ENCODE measurements around the gene MADD. TPM values are rescaled to one million over a fixed set of nuclear protein-coding genes. Genes with fewer than 3 reads are reported as not detected.
A peak's percentile ranks its signal among the peaks of the same experiment; 100 is the strongest.

Gene MADD
- total RNA-seq, 5 donors from 2014 or later (not counting 1 experiment from before 2014, with no cell fraction given), result 116 to 189 (median 124) TPM

DNA sequence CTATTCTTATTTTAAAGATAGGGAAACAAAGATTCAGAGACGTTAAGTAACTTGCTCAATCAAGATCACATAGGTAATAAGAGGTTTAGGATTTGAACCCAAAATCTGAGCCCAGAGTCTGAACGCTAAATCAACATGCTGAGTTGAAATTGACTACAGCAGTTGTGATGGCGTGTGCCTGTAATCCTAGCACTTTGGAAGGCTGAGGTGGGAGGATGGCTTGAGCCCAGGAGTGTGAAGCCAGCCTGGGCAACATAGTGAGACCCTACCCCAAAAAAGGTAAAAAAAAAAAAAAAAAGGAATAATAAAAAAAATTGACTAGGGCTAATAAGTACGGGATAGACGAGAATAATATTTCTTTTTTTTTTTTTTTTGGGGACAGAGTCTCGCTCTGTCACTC is 13.6 kb upstream of the MADD start:
- Histone ChIP-seq H3K4me1 (ENCODE audit: control insufficient read depth in 1 of 2, extremely low read depth in 1 of 2, insufficient read depth in 2 of 2, low read length in 2 of 2) (peaks cover 0 to 15% of the 10 kb centered on the region in 2 experiments), H3K36me3 (ENCODE audit: control insufficient read depth in 2 of 2, extremely low read depth in 1 of 2, insufficient read depth in 1 of 2, low read length in 1 of 2) (no peaks in the 10 kb centered on the region), H3K4me3 (ENCODE audit: control insufficient read depth in 1 of 2, extremely low read depth in 1 of 2, low read length in 1 of 2) (no peak overlapping the region), H3K27me3 (replicated peaks in 1 of 2; ENCODE audit: control insufficient read depth in 2 of 2, extremely low read depth in 1 of 2, insufficient read depth in 2 of 2, low read length in 1 of 2) (no peaks in the 10 kb centered on the region), H3K27ac (ENCODE audit: low read length) (no peak overlapping the region), H3K9me3 (no peaks in the 10 kb centered on the region)
- no peak overlapping the region for H3K4me3 Mint-ChIP-seq
- POLR2A ChIA-PET, result no interaction called here
- H3K27ac Mint-ChIP-seq, result no peak overlapping the region
- 100% methylated on average over 1 of the region's 6 CpGs for WGBS (ENCODE audit: insufficient coverage)
- no peaks in the 10 kb centered on the region for H3K27me3 Mint-ChIP-seq
- no peaks in the 10 kb centered on the region for H3K9me3 Mint-ChIP-seq
- CTCF ChIA-PET, result no interaction called here
- DNase-seq (no peak), ATAC-seq (replicated peaks in 1 of 4) (no peak)
- peaks cover 6 to 11% (median 9%) of the 10 kb centered on the region in 3 donors for H3K4me1 Mint-ChIP-seq
- H3K36me3 Mint-ChIP-seq, result no peaks in the 10 kb centered on the region

GRCh38 chr11:47257177-47257516 is 12.8 kb upstream of the MADD start:
- no peaks in the 10 kb centered on the region for H3K9me3 Mint-ChIP-seq
- Histone ChIP-seq H3K4me1 (ENCODE audit: control insufficient read depth in 1 of 2, extremely low read depth in 1 of 2, insufficient read depth in 2 of 2, low read length in 2 of 2) (peaks cover 0 to 15% of the 10 kb centered on the region in 2 experiments), H3K4me3 (ENCODE audit: control insufficient read depth in 1 of 2, extremely low read depth in 1 of 2, low read length in 1 of 2) (no peak overlapping the region), H3K27ac (ENCODE audit: low read length) (no peak overlapping the region), H3K36me3 (ENCODE audit: control insufficient read depth in 2 of 2, extremely low read depth in 1 of 2, insufficient read depth in 1 of 2, low read length in 1 of 2) (no peaks in the 10 kb centered on the region), H3K27me3 (replicated peaks in 1 of 2; ENCODE audit: control insufficient read depth in 2 of 2, extremely low read depth in 1 of 2, insufficient read depth in 2 of 2, low read length in 1 of 2) (no peaks in the 10 kb centered on the region), H3K9me3 (no peaks in the 10 kb centered on the region)
- no peaks in the 10 kb centered on the region for H3K27me3 Mint-ChIP-seq
- no peak overlapping the region for H3K4me3 Mint-ChIP-seq
- H3K36me3 Mint-ChIP-seq, result no peaks in the 10 kb centered on the region
- ATAC-seq (replicated peaks in 1 of 4), result no peak
- no peak for DNase-seq
- peaks cover 6 to 11% (median 9%) of the 10 kb centered on the region in 3 donors for H3K4me1 Mint-ChIP-seq
- CTCF ChIA-PET, result interaction anchor here in 1 of 2 donors (0.6 kb wide), 1 partner anchor 347 kb away, joined by 3 read pairs; no protein-coding TSS in a partner anchor
- WGBS (ENCODE audit: insufficient coverage), result 92% methylated on average over 1 of the region's 2 CpGs
- POLR2A ChIA-PET, result no interaction called here
- H3K27ac Mint-ChIP-seq, result no peak overlapping the region

GRCh38 chr11:47257517-47258316 is 12.2 kb upstream of the MADD start, which contains the start of gene NR1H3:
NR1H3 (plus strand) TSS chr11:47257996; CDS start chr11:47259217, 1,221 bp downstream.
- no peak for ATAC-seq (replicated peaks in 1 of 4)
- 66% methylated on average over 8 of the region's 15 CpGs for WGBS (ENCODE audit: insufficient coverage)
- no peaks in the 10 kb centered on the region for H3K27me3 Mint-ChIP-seq

GRCh38 chr11:47258317-47258902 is 11.5 kb upstream of the MADD start:
- Histone ChIP-seq H3K9me3 (no peaks in the 10 kb centered on the region), H3K27ac (ENCODE audit: low read length) (no peak overlapping the region), H3K36me3 (ENCODE audit: control insufficient read depth in 2 of 2, extremely low read depth in 1 of 2, insufficient read depth in 1 of 2, low read length in 1 of 2) (no peaks in the 10 kb centered on the region), H3K27me3 (replicated peaks in 1 of 2; ENCODE audit: control insufficient read depth in 2 of 2, extremely low read depth in 1 of 2, insufficient read depth in 2 of 2, low read length in 1 of 2) (no peaks in the 10 kb centered on the region), H3K4me3 (ENCODE audit: control insufficient read depth in 1 of 2, extremely low read depth in 1 of 2, low read length in 1 of 2) (no peak overlapping the region), H3K4me1 (ENCODE audit: control insufficient read depth in 1 of 2, extremely low read depth in 1 of 2, insufficient read depth in 2 of 2, low read length in 2 of 2) (peaks cover 0 to 15% of the 10 kb centered on the region in 2 experiments)
- 90% methylated on average over 3 of the region's 11 CpGs for WGBS (ENCODE audit: insufficient coverage)
- Mint-ChIP-seq H3K27ac (no peak overlapping the region), H3K4me3 (no peak overlapping the region), H3K9me3 (no peaks in the 10 kb centered on the region), H3K36me3 (no peaks in the 10 kb centered on the region), H3K4me1 (peaks cover 6 to 11% (median 9%) of the 10 kb centered on the region in 3 donors), H3K27me3 (no peaks in the 10 kb centered on the region)
- POLR2A ChIA-PET, result no interaction called here
- CTCF ChIA-PET, result interaction anchor here (0.7 to 0.9 kb wide), 2 partner anchors 54 to 154 kb away, joined by 3 read pairs; no protein-coding TSS in a partner anchor
- ATAC-seq (replicated peaks in 1 of 4) (no peak), DNase-seq (no peak)

More at GRCh38 chr11:47257517-47258316, 12.2 kb upstream of the MADD start, which contains the start of gene NR1H3:
- Mint-ChIP-seq H3K4me3 (no peak within 1 kb of the TSS), H3K36me3 (no peaks in the 10 kb centered on the region), H3K27ac (peak within 1 kb of the TSS in 1 of 2 donors; percentile 34), H3K4me1 (peaks cover 6 to 11% (median 9%) of the 10 kb centered on the region in 3 donors), H3K9me3 (no peaks in the 10 kb centered on the region)
- Histone ChIP-seq H3K4me3 (ENCODE audit: control insufficient read depth in 1 of 2, extremely low read depth in 1 of 2, low read length in 1 of 2) (no peak within 1 kb of the TSS), H3K4me1 (ENCODE audit: control insufficient read depth in 1 of 2, extremely low read depth in 1 of 2, insufficient read depth in 2 of 2, low read length in 2 of 2) (peaks cover 0 to 15% of the 10 kb centered on the region in 2 experiments), H3K36me3 (ENCODE audit: control insufficient read depth in 2 of 2, extremely low read depth in 1 of 2, insufficient read depth in 1 of 2, low read length in 1 of 2) (no peaks in the 10 kb centered on the region), H3K27ac (ENCODE audit: low read length) (no peak within 1 kb of the TSS), H3K9me3 (no peaks in the 10 kb centered on the region), H3K27me3 (replicated peaks in 1 of 2; ENCODE audit: control insufficient read depth in 2 of 2, extremely low read depth in 1 of 2, insufficient read depth in 2 of 2, low read length in 1 of 2) (no peaks in the 10 kb centered on the region)
- DNase-seq, result peak in 1 of 35 experiments; percentile 20
- CTCF ChIA-PET, result interaction anchor here (0.5 to 0.6 kb wide), 2 partner anchors 323 to 348 kb away, joined by 3 read pairs; no protein-coding TSS in a partner anchor
- POLR2A ChIA-PET, result no interaction called here

DNA sequence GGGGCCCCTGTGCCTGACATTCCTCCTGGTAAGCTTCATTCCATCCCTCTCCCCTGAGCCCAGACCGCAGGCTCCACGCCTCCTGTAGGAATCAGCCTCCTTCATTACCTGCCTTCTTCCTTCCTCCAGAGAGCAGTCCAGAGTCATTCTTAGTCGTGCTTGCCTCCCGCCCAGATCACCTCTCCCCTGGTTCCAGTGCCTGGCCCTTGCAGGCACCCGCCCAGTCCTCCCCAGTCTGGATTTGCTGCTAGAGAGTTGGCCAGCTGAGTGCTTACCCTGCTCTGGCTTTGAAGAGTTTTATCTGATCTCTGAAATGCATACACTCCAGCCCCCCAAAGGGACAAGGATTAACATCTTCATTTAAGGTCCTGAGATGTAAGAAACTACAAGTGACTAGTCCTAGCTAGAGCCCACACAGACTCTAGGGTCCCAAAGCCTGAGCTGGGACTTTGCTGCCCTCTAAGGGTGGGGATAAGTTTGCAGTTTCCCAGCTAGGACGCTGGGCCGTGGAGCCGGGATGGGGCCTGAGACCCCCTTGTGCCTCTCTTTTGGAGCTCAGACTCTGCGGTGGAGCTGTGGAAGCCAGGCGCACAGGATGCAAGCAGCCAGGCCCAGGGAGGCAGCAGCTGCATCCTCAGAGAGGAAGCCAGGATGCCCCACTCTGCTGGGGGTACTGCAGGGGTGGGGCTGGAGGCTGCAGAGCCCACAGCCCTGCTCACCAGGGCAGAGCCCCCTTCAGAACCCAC is 10.5 kb upstream of the MADD start:
- H3K4me3 Mint-ChIP-seq, result no peak overlapping the region
- WGBS (ENCODE audit: insufficient coverage), result 52% methylated on average over 9 of the region's 10 CpGs

GRCh38 chr11:47260366-47260765 is 9.6 kb upstream of the MADD start:
- Histone ChIP-seq H3K4me1 (ENCODE audit: control insufficient read depth in 1 of 2, extremely low read depth in 1 of 2, insufficient read depth in 2 of 2, low read length in 2 of 2) (peaks cover 2 to 16% of the 10 kb centered on the region in 2 experiments), H3K27ac (ENCODE audit: low read length) (no peak overlapping the region), H3K9me3 (no peaks in the 10 kb centered on the region), H3K36me3 (ENCODE audit: control insufficient read depth in 2 of 2, extremely low read depth in 1 of 2, insufficient read depth in 1 of 2, low read length in 1 of 2) (no peaks in the 10 kb centered on the region), H3K27me3 (replicated peaks in 1 of 2; ENCODE audit: control insufficient read depth in 2 of 2, extremely low read depth in 1 of 2, insufficient read depth in 2 of 2, low read length in 1 of 2) (no peaks in the 10 kb centered on the region), H3K4me3 (ENCODE audit: control insufficient read depth in 1 of 2, extremely low read depth in 1 of 2, low read length in 1 of 2) (no peak overlapping the region)
- no peaks in the 10 kb centered on the region for H3K9me3 Mint-ChIP-seq
- ATAC-seq (replicated peaks in 1 of 4) (no peak), DNase-seq (no peak)
- H3K27me3 Mint-ChIP-seq, result no peaks in the 10 kb centered on the region
- H3K4me1 Mint-ChIP-seq, result peaks cover 11 to 16% (median 13%) of the 10 kb centered on the region in 3 donors
- POLR2A ChIA-PET, result interaction anchor here in 1 of 2 donors (0.6 kb wide), 1 partner anchor 46 kb away, joined by 4 read pairs; no protein-coding TSS in a partner anchor
- no peak overlapping the region for H3K4me3 Mint-ChIP-seq
- H3K36me3 Mint-ChIP-seq, result no peaks in the 10 kb centered on the region
- WGBS (ENCODE audit: insufficient coverage), result 96% methylated on average over 19 of the region's 19 CpGs
- CTCF ChIA-PET, result interaction anchor here (0.7 to 1.4 kb wide), 3 partner anchors 46 to 448 kb away, joined by 3 to 6 read pairs (median 5); partner anchors contain the start of gene DDB2 (in 1 of the 2)
- no peak overlapping the region for H3K27ac Mint-ChIP-seq

More for the DNA sequence above, 10.5 kb upstream of the MADD start:
- peaks cover 0 to 15% of the 10 kb centered on the region in 2 experiments for H3K4me1 ChIP-seq (ENCODE audit: control insufficient read depth in 1 of 2, extremely low read depth in 1 of 2, insufficient read depth in 2 of 2, low read length in 2 of 2)
- ATAC-seq (replicated peaks in 1 of 4), result peak; percentile 73 to 85 (median 78)
- Mint-ChIP-seq H3K9me3 (no peaks in the 10 kb centered on the region), H3K36me3 (no peaks in the 10 kb centered on the region), H3K27ac (no peak overlapping the region), H3K27me3 (no peaks in the 10 kb centered on the region), H3K4me1 (peaks cover 7 to 11% (median 10%) of the 10 kb centered on the region in 3 donors)
- H3K4me3 ChIP-seq (ENCODE audit: control insufficient read depth in 1 of 2, extremely low read depth in 1 of 2, low read length in 1 of 2), result no peak overlapping the region
- ChIA-PET CTCF (interaction anchor here (0.5 to 1.4 kb wide), 12 partner anchors 9 to 449 kb away, joined by 3 to 8 read pairs (median 3); partner anchors contain the start of gene DDB2 (in 1 of the 2)), POLR2A (interaction anchor here in 1 of 2 donors (0.5 to 0.7 kb wide), 3 partner anchors 14 to 1901 kb away, joined by 3 to 5 read pairs (median 3); no protein-coding TSS in a partner anchor)
- H3K27ac ChIP-seq (ENCODE audit: low read length), result no peak overlapping the region
- no peaks in the 10 kb centered on the region for H3K9me3 ChIP-seq
- H3K36me3 ChIP-seq (ENCODE audit: control insufficient read depth in 2 of 2, extremely low read depth in 1 of 2, insufficient read depth in 1 of 2, low read length in 1 of 2), result no peaks in the 10 kb centered on the region
- H3K27me3 ChIP-seq (replicated peaks in 1 of 2; ENCODE audit: control insufficient read depth in 2 of 2, extremely low read depth in 1 of 2, insufficient read depth in 2 of 2, low read length in 1 of 2), result no peaks in the 10 kb centered on the region
- peak in 9 of 35 experiments; percentile 12 to 58 (median 25) for DNase-seq

Measured in T-cell (primary cell).